GM23338 (cell line): Measurements from ENCODE around the gene ANKRD65.
"Not testable (repeated sequence)": the region's sequence is repeated elsewhere in the genome, so short reads cannot be mapped to it uniquely, and the experiment has no call there.

Experiments
- EZH2 ChIP-seq: fragments of 200-600 bp; sonication (generic); IDR thresholded peaks from one replicate; pipeline ENCODE4 v1.8.0; 2017; ENCODE audit warnings: antibody characterized with exemption, mild to moderate bottlenecking, low read depth; ENCODE audit not compliant: unreplicated experiment
- JUNB ChIP-seq: IDR thresholded peaks from one replicate; pipeline ENCODE4 v1.6.1; 2016; ENCODE audit warnings: antibody characterized with exemption; ENCODE audit not compliant: unreplicated experiment
- POLR2AphosphoS5 ChIP-seq: IDR thresholded peaks from 2 replicates; pipeline ENCODE4 v1.6.1; 2016; ENCODE audit warnings: antibody characterized with exemption, low read depth
- STAT1 ChIP-seq: IDR thresholded peaks from one replicate; pipeline ENCODE4 v1.6.1; 2016; ENCODE audit warnings: antibody characterized with exemption; ENCODE audit not compliant: unreplicated experiment
- TF ChIP-seq, protein P1 (sequence below), 2 experiments: fragments of 200-600 bp in 1 of 2; sonication (generic) in 1 of 2; conservative IDR thresholded peaks; 2 replicates each; pipeline versions ENCODE4 v1.5.1 to v1.6.1; 2016 to 2017; ENCODE audit warnings: antibody characterized with exemption in 2 of 2, low read depth in 2 of 2, mild to moderate bottlenecking in 2 of 2, moderate library complexity in 1 of 2
- TF ChIP-seq, protein P2 (sequence below): IDR thresholded peaks from one replicate; pipeline ENCODE4 v1.6.1; 2018; ENCODE audit warnings: antibody characterized with exemption; ENCODE audit not compliant: unreplicated experiment
- TF ChIP-seq, protein P3 (sequence below): IDR thresholded peaks from 2 replicates; pipeline ENCODE4 v1.6.1; 2016; ENCODE audit warnings: antibody characterized with exemption

DNA sequence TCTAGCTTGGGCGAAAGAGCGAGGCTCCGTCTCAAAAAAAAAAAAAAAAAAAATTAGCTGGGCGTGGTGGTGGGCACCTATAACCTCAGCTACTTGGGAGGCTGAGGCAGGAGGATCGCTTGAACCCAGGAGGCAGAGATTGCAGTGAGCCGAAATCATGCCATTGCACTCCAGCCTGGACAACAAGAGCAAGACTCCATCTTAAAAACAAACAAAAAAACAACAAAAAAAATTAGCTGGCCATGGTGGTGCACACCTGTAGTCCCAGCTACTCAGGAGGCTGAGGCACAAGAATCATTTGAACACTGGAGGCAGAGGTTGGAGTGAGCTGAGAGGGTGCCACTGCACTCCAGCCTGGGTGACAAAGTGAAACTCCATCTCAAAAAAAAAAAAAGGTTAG is 7.9 kb upstream of the ANKRD65 start:
- TF ChIP-seq, protein P1, sequence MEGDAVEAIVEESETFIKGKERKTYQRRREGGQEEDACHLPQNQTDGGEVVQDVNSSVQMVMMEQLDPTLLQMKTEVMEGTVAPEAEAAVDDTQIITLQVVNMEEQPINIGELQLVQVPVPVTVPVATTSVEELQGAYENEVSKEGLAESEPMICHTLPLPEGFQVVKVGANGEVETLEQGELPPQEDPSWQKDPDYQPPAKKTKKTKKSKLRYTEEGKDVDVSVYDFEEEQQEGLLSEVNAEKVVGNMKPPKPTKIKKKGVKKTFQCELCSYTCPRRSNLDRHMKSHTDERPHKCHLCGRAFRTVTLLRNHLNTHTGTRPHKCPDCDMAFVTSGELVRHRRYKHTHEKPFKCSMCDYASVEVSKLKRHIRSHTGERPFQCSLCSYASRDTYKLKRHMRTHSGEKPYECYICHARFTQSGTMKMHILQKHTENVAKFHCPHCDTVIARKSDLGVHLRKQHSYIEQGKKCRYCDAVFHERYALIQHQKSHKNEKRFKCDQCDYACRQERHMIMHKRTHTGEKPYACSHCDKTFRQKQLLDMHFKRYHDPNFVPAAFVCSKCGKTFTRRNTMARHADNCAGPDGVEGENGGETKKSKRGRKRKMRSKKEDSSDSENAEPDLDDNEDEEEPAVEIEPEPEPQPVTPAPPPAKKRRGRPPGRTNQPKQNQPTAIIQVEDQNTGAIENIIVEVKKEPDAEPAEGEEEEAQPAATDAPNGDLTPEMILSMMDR (conservative IDR thresholded peaks at IDR 0.05; ENCODE audit: low read depth in 2 of 2), result not testable (repeated sequence)
- TF ChIP-seq EZH2, POLR2AphosphoS5, STAT1, JUNB: not testable (repeated sequence)
- TF ChIP-seq, protein P2, sequence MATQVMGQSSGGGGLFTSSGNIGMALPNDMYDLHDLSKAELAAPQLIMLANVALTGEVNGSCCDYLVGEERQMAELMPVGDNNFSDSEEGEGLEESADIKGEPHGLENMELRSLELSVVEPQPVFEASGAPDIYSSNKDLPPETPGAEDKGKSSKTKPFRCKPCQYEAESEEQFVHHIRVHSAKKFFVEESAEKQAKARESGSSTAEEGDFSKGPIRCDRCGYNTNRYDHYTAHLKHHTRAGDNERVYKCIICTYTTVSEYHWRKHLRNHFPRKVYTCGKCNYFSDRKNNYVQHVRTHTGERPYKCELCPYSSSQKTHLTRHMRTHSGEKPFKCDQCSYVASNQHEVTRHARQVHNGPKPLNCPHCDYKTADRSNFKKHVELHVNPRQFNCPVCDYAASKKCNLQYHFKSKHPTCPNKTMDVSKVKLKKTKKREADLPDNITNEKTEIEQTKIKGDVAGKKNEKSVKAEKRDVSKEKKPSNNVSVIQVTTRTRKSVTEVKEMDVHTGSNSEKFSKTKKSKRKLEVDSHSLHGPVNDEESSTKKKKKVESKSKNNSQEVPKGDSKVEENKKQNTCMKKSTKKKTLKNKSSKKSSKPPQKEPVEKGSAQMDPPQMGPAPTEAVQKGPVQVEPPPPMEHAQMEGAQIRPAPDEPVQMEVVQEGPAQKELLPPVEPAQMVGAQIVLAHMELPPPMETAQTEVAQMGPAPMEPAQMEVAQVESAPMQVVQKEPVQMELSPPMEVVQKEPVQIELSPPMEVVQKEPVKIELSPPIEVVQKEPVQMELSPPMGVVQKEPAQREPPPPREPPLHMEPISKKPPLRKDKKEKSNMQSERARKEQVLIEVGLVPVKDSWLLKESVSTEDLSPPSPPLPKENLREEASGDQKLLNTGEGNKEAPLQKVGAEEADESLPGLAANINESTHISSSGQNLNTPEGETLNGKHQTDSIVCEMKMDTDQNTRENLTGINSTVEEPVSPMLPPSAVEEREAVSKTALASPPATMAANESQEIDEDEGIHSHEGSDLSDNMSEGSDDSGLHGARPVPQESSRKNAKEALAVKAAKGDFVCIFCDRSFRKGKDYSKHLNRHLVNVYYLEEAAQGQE, result not testable (repeated sequence)
- TF ChIP-seq, protein P3, sequence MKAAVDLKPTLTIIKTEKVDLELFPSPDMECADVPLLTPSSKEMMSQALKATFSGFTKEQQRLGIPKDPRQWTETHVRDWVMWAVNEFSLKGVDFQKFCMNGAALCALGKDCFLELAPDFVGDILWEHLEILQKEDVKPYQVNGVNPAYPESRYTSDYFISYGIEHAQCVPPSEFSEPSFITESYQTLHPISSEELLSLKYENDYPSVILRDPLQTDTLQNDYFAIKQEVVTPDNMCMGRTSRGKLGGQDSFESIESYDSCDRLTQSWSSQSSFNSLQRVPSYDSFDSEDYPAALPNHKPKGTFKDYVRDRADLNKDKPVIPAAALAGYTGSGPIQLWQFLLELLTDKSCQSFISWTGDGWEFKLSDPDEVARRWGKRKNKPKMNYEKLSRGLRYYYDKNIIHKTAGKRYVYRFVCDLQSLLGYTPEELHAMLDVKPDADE, result not testable (repeated sequence)
